NCI-H1436 treated with DMSO at 0.1 percent for 48 hours (cell line): ENCODE data around the gene HNRNPA1L2.
A peak's percentile ranks its signal among the peaks of the same experiment; 100 is the strongest.
"Not testable (repeated sequence)": the region's sequence is repeated elsewhere in the genome, so short reads cannot be mapped to it uniquely, and the experiment has no call there.

Experiments used
- DNase-seq: peaks from one replicate; lab custom pipeline; 2025; lab: John Stamatoyannopoulos, UW

HNRNPA1L2 gene

GRCh38 chr13:52642131-52642530 is at the start of gene HNRNPA1L2:
Gene HNRNPA1L2, plus strand, starts transcription at chr13:52642431. Its CDS starts 62 bp downstream, at chr13:52642493.
- DNase-seq, result no peak

- DNase-seq, result not testable (repeated sequence)
These were observed 49.1 kb upstream of the HNRNPA1L2 start for GRCh38 chr13:52593175-52593574.

- not testable (repeated sequence) for DNase-seq
These were observed 48.4 kb upstream of the HNRNPA1L2 start for GRCh38 chr13:52593812-52594211.

GRCh38 chr13:52594295-52594694 is 47.9 kb upstream of the HNRNPA1L2 start:
- not testable (repeated sequence) for DNase-seq

DNA sequence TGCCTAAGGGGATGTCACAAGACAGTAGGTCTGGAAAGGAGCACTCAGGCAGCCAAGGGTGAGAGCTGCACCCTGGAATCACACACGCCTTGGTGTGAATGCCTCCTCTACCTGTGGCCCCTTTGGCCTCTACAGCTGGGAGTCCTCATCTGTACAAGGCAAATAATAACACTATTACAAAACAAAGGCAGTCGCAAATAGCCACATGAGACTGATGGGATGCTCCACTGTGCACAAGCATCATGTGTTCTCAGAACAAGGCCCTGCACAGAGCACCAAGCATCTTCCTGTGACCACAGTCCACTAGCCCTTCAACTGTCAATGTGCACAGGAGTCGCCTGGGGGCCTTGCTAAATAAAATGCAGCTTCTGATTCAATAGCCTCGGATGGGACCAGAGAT is 44.6 kb upstream of the HNRNPA1L2 start:
- no peak for DNase-seq

GRCh38 chr13:52599037-52599847 is 43.0 kb upstream of the HNRNPA1L2 start:
- DNase-seq, result no peak

GRCh38 chr13:52599848-52600603 is 42.2 kb upstream of the HNRNPA1L2 start:
- DNase-seq, result no peak

DNA sequence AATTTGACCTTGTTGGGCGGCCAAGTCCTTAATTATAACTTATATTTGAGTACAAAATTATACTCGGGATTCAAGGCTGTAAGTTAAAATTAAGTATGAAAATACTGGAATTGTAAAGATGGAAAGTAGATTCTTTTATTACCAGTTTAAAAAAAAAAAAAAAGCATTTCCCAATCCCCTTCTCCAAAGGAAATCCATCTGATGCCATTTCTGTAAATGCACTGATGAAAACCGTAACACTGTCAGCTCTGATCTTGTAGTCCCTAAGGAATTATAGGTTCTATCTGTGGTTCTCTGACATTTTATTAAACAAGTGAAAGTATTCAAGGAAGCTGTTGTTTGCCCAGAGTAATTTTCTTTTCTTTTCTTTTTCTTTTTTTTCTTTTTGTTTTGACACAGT is 41.6 kb upstream of the HNRNPA1L2 start:
- no peak for DNase-seq

DNA sequence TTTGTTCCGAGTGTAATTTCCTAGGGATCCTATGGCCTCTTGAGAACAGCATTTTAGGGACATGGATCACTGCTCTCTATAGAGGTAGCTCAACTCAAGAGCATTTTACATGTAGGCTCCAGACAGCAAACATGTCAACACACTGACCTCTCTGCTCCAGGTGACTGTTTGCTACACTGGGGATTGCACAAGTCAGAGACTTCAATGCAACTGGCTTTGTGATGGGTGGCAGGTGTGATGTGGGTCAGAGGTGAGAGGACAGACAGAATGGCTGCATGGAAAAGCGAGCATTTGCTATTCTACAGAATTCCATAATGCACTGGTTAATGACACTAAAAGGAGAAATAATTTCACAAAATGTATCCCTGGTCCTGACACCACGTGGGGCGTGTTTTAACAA is 38.9 kb upstream of the HNRNPA1L2 start:
- not testable (repeated sequence) for DNase-seq

GRCh38 chr13:52606126-52606525 is 36.1 kb upstream of the HNRNPA1L2 start:
- not testable (repeated sequence) for DNase-seq

- DNase-seq, result not testable (repeated sequence)
These were observed 35.4 kb upstream of the HNRNPA1L2 start for GRCh38 chr13:52606795-52607194.

- DNase-seq, result not testable (repeated sequence)
These were observed 34.0 kb upstream of the HNRNPA1L2 start for GRCh38 chr13:52608184-52608583.

DNA sequence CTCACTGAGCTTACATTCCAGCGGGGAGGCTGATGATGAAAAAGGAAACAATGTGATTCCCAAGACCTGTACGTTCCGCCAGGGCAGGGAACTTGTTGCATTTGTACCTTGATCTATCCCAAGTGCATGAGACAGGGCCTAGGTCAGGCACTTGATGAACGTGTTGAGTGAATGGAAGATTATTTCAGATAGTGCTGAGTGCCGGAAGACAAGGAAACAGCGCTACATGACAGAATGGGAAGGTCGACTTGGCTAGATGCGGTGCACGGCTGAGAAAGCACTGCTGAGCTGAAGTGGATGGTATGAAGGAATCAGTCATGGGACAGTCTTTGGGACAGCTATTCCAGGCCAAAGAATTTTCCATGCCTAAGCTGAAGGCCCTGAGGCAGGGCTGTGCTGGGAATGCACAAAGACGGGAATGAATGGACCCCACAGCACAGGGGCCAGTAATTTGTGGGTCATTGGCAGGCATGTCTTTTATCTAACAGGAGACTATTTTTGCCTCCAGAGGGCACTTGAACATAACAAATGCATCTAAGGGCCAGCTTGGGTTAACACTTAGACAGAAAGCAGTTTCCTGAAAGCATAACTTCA is 33.1 kb upstream of the HNRNPA1L2 start:
- not testable (repeated sequence) for DNase-seq

- not testable (repeated sequence) for DNase-seq
These were observed 32.1 kb upstream of the HNRNPA1L2 start for GRCh38 chr13:52610158-52610557.

DNA sequence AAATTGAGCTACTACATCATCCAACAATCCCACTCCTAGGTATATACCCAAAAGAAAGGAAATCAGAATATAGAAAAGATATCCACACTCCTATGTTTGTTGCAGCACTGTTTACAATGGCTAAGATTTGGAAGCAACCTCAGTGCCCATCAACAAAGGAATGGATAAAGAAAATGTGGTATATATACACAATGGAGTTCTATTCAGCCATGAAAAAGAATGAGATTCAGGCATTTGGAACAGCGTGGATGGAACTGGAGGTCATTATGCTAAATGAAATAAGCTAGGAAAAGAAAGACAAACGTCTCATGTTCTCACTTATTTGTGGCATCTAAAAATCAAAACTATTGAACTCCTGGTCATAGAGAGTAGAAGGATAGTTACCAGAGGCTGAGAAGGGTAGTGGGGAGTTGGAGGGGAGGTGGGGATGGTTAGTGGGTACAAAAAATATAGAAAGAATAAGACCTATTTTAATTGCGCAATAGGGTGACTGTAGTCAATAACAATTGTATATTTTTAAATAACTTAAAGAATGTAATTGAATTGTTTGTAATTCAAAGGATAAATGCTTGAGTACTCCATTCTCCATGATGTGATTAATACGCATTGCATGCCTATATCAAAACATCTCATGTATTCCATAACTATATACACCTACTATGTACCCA is 27.0 kb upstream of the HNRNPA1L2 start:
- DNase-seq, result no peak

DNA sequence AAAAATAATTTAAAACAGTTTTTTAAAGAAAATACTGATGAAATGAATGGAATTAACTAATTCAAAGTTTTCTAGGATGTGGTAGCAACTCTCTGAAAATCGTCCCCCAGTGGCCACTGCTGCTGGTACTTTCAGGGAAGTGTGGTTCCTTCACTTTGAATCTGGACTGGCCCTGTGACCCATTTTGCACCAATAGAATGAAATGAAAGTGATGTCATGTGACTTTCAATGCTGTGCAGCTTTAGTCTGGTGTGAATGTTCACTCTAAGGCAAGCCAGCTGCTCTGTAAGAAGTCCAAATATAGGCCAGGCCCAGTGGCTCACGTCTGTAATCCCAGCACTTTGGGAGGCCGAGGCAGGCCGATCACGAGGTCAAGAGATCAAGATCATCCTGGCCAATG is 26.4 kb upstream of the HNRNPA1L2 start:
- no peak for DNase-seq

DNA sequence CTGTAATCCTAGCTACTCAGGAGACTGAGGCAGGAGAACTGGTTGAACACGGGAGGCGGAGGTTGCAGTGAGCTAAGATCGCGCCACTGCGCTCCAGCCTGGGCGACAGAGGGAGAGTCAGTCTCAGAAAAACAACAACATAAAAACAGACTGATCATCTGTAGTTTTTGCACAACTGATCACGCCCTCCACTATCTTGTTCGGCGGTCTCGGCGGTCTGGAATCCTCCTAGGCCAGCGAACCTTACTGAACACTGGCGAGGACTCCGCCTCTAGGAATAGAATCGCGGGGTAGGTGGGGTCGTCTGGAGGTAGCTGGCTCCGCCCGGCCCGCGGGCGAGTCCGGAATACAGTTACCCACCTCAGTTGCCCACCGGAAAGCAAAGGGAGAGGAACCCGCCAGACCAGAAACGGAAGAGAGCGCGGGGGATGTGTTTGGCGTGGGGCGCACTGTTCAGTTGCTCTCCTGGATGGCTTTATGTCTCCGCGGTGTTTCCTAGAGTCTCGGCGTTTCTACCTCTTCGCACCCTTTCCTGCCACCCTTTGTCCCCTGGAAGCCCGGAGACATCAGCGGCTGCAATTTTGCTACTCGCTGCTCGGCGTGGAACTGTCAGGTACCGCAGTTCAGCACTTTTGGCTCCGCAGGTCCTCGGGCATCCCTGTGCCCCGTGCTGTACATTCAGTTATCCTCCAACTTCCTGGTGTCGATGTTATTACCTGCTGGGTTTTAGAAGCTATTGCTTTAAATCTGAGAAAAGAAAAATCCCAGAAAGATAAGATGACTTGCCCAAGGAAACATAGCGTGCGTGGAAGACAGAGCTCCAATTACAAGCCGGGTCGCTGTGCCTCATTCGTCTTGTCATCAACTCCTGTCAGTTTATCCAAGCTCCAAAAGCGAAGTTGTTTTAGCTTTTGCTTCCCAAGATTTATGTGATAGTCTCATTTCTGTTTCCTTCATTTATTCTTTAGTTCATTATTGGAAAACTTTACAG is 24.9 kb upstream of the HNRNPA1L2 start:
- peak; percentile 29 for DNase-seq

GRCh38 chr13:52631083-52631690 is 11.0 kb upstream of the HNRNPA1L2 start:
- DNase-seq, result not testable (repeated sequence)

DNA sequence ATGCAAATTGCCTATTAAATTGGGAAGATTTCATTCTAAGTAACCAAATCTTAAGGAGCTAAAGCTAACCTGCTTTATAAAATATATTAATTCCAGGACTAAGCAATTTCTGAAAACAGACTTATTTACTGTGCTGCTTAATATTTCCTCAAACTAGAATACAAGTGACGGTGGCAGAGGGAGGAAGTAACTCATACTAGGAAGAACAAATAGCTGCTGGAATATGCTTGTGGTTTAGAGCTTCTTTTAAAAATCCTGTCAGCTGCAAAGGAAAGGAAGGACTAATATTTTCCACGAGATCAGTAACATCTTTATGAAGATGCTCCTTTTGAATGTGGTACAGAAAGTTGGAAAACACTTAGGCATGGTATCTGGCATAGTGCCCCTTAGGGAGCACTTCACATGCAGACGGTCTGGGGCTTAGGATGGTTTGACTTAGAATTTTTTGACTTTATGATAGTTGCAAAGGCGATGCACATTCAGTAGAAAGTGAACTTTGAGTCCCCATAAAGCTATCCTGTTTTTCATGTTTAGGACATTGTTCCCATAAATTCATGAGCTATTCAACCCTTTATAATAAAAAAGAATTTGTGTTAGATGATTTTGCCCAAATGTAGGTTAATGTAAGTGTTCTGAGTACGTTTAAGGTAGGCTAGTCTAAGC is 3.4 kb upstream of the HNRNPA1L2 start:
- no peak for DNase-seq

GRCh38 chr13:52644108-52644507 is 1.9 kb downstream of the HNRNPA1L2 start:
- DNase-seq, result no peak
